ENCODE data around the gene KLHDC10. TPM values are rescaled to one million over a fixed set of nuclear protein-coding genes. Genes with fewer than 3 reads are reported as not detected.
A peak's percentile ranks its signal among the peaks of the same experiment; 100 is the strongest.
"Not testable (repeated sequence)": the region's sequence is repeated elsewhere in the genome, so short reads cannot be mapped to it uniquely, and the experiment has no call there.

KLHDC10 gene
- total RNA-seq, 1 experiment from 2014 or later, result 21.6 TPM

GRCh38 chr7:130144312-130145171, 74.2 kb downstream of the KLHDC10 start:
- TF ChIP-seq, protein P1, sequence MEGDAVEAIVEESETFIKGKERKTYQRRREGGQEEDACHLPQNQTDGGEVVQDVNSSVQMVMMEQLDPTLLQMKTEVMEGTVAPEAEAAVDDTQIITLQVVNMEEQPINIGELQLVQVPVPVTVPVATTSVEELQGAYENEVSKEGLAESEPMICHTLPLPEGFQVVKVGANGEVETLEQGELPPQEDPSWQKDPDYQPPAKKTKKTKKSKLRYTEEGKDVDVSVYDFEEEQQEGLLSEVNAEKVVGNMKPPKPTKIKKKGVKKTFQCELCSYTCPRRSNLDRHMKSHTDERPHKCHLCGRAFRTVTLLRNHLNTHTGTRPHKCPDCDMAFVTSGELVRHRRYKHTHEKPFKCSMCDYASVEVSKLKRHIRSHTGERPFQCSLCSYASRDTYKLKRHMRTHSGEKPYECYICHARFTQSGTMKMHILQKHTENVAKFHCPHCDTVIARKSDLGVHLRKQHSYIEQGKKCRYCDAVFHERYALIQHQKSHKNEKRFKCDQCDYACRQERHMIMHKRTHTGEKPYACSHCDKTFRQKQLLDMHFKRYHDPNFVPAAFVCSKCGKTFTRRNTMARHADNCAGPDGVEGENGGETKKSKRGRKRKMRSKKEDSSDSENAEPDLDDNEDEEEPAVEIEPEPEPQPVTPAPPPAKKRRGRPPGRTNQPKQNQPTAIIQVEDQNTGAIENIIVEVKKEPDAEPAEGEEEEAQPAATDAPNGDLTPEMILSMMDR (conservative IDR thresholded peaks at IDR 0.05; ENCODE audit: low read depth, low read length), result no peak
- TF ChIP-seq EZH2 (IDR thresholded peaks at IDR 0.05; ENCODE audit: low read length, unreplicated experiment), result no peak
- TF ChIP-seq EZH2phosphoT487 (IDR thresholded peaks at IDR 0.05; ENCODE audit: borderline replicate concordance, low read length), result no peak
- ATAC-seq (no peak), DNase-seq (peak; percentile 35)
- Histone ChIP-seq H3K4me3 (ENCODE audit: low read length) (no peak overlapping the region), H3K4me2 (ENCODE audit: low read length) (no peak overlapping the region), H3K36me3 (ENCODE audit: low read depth, low read length) (no peaks in the 10 kb centered on the region), H3K4me1 (ENCODE audit: insufficient read depth, low read length) (peaks cover 5% of the 10 kb centered on the region; the same call in 1 of the 2 replicates), H2AFZ (ENCODE audit: low read length) (no peak overlapping the region), H3K9ac (ENCODE audit: low read length) (no peak overlapping the region), H3K27ac (ENCODE audit: low read length) (no peak overlapping the region), H3K27me3 (ENCODE audit: low read length) (no peaks in the 10 kb centered on the region), H4K20me1 (ENCODE audit: low read length) (no peaks in the 10 kb centered on the region), H3K79me2 (ENCODE audit: low read length) (no peaks in the 10 kb centered on the region), H3F3A (ENCODE audit: low read length, unreplicated experiment) (no peaks in the 10 kb centered on the region), H3K9me3 (ENCODE audit: low read length) (no peaks in the 10 kb centered on the region), H3K9me2 (replicated peaks; ENCODE audit: low read length) (no peaks in the 10 kb centered on the region)
- intact Hi-C loops (cut with micrococcal nuclease), result no loop called here
- ChIA-PET CTCF (no interaction called here), POLR2A (ENCODE audit: unreplicated experiment) (no interaction called here)
- no TSS peak for BruUV-seq (replicated peaks)

DNA sequence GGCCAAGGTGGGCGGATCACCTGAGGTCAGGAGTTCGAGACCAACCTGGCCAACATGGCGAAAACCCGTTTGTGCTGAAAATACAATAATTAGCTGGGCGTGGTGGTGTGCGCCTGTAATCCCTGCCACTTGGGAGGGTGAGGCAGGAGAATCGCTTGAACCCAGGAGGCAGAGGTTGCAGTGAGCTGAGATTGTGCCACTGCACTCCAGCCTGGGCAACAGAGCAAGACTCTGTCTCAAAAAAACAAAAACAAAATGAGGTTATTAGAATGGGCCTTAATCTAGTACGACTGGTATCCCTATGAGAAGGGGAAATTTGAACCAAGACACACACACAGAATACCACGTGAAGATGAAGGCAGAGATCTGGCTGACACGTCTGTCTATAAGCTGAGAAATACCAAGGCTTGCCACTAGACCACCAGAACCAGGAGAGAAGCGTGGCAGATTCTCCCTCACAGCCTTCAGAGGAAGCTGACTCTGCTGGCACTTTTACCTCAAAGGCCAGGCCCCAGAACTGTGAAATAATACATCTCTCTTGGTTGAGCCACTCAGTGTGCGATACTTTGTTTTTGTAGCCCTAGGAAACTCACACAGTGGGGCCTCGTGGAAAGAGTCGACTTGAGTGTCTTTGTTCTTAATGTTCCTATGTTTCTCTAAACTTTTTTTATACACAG, 75.2 kb downstream of the KLHDC10 start:
- no peaks in the 10 kb centered on the region for H3K36me3 ChIP-seq (ENCODE audit: low read depth, low read length)
- ChIA-PET POLR2A (ENCODE audit: unreplicated experiment) (no interaction called here), CTCF (no interaction called here)
- H3K4me2 ChIP-seq (ENCODE audit: low read length), result no peak overlapping the region
- H3K27me3 ChIP-seq (ENCODE audit: low read length), result no peaks in the 10 kb centered on the region
- intact Hi-C loops (cut with micrococcal nuclease), result loop anchor here (1.0 kb wide), 1 partner anchor 23 kb away; no protein-coding TSS in a partner anchor
- BruUV-seq (replicated peaks), result no TSS peak
- H4K20me1 ChIP-seq (ENCODE audit: low read length), result no peaks in the 10 kb centered on the region
- H3K79me2 ChIP-seq (ENCODE audit: low read length), result no peaks in the 10 kb centered on the region
- H3F3A ChIP-seq (ENCODE audit: low read length, unreplicated experiment), result no peaks in the 10 kb centered on the region
- H3K4me3 ChIP-seq (ENCODE audit: low read length), result no peak overlapping the region
- no peaks in the 10 kb centered on the region for H3K9me3 ChIP-seq (ENCODE audit: low read length)
- ATAC-seq, result no peak
- H3K9me2 ChIP-seq (replicated peaks; ENCODE audit: low read length), result no peaks in the 10 kb centered on the region
- no peak for DNase-seq
- TF ChIP-seq, protein P1 (conservative IDR thresholded peaks at IDR 0.05; ENCODE audit: low read depth, low read length), result no peak
- no peak for TF ChIP-seq EZH2 (IDR thresholded peaks at IDR 0.05; ENCODE audit: low read length, unreplicated experiment)
- no peak for TF ChIP-seq EZH2phosphoT487 (IDR thresholded peaks at IDR 0.05; ENCODE audit: borderline replicate concordance, low read length)
- H3K27ac ChIP-seq (ENCODE audit: low read length), result no peak overlapping the region
- no peak overlapping the region for H2AFZ ChIP-seq (ENCODE audit: low read length)
- no peak overlapping the region for H3K9ac ChIP-seq (ENCODE audit: low read length)
- H3K4me1 ChIP-seq (ENCODE audit: insufficient read depth, low read length), result peaks cover 5% of the 10 kb centered on the region; the same call in 1 of the 2 replicates

DNA sequence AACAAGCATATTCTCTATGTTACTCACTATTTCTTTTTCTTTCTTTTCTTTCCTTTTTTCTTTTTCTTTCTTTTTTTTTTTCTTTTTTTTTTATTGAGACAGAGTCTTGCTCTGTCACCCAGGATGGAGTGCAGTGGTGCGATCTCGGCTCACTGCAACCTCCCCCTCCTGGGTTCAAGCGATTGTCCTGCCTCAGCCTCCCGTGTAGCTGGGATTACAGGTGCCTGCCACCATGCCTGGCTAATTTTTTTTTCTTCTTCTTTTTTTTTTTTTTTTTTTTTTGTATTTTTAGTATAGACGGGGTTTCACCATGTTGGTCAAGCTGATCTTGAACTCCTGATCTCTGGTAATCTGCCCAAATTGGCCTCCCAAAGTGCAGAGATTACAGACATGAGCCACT, 75.8 kb downstream of the KLHDC10 start:
- H3K9ac ChIP-seq (ENCODE audit: low read length); H3K4me1 ChIP-seq (ENCODE audit: insufficient read depth, low read length); DNase-seq; H2AFZ ChIP-seq (ENCODE audit: low read length); H3K9me3 ChIP-seq (ENCODE audit: low read length); ATAC-seq; H3K36me3 ChIP-seq (ENCODE audit: low read depth, low read length); BruUV-seq (replicated peaks); H3K27ac ChIP-seq (ENCODE audit: low read length); POLR2A ChIA-PET (ENCODE audit: unreplicated experiment); CTCF ChIA-PET; H3K27me3 ChIP-seq (ENCODE audit: low read length); H3K4me2 ChIP-seq (ENCODE audit: low read length); H3K4me3 ChIP-seq (ENCODE audit: low read length); H3K79me2 ChIP-seq (ENCODE audit: low read length); H4K20me1 ChIP-seq (ENCODE audit: low read length); H3F3A ChIP-seq (ENCODE audit: low read length, unreplicated experiment); H3K9me2 ChIP-seq (replicated peaks; ENCODE audit: low read length): not testable (repeated sequence)
- intact Hi-C loops (cut with micrococcal nuclease), result loop anchor here (1.0 kb wide), 1 partner anchor 24 kb away; no protein-coding TSS in a partner anchor
